Middle frontal gyrus (tissue), 1 donor: ENCODE results near the gene MAJIN.

Source experiments
- DNase-seq: peaks from one replicate; pipeline ENCODE4 v3.0.0-alpha.2; 2015; ENCODE audit warnings: low spot score; ENCODE audit errors: extremely low spot score

The MAJIN gene

GRCh38 chr11:64893194-64894069 is 78.5 kb downstream of the MAJIN start:
- DNase-seq: no peak

- no peak for DNase-seq
These were observed 79.1 kb downstream of the MAJIN start for GRCh38 chr11:64892838-64893193.

- DNase-seq: no peak
These were observed 79.5 kb downstream of the MAJIN start for GRCh38 chr11:64892411-64892831.

- DNase-seq: no peak
These were observed 80.0 kb downstream of the MAJIN start for GRCh38 chr11:64891880-64892279.

- DNase-seq: no peak
These were observed 80.6 kb downstream of the MAJIN start for GRCh38 chr11:64891215-64891848.

- no peak for DNase-seq
These were observed 81.4 kb downstream of the MAJIN start for GRCh38 chr11:64890522-64890939.

- DNase-seq: no peak
These were observed 83.0 kb downstream of the MAJIN start for GRCh38 chr11:64888729-64889511.

GRCh38 chr11:64888406-64888728 is 83.5 kb downstream of the MAJIN start:
- no peak for DNase-seq
